K562 (cell line): ENCODE results near the gene GPRIN1. TPM values are rescaled to one million over a fixed set of nuclear protein-coding genes. Genes with fewer than 3 reads are reported as not detected.
A peak's percentile ranks its signal among the peaks of the same experiment; 100 is the strongest.

Experiments used
- ATAC-seq: fragments of 200-7000 bp; cut with Tn5 transposase; 3 replicates; pipeline ENCODE4 v1.9.1; 2020; ENCODE audit warnings: moderate library complexity
- BruUV-seq: library from RNA; stranded (reverse); fragments of 400-500 nt; replicated peaks from 2 replicates; lab custom pipeline; 2021; lab: Mats Ljungman, UMichigan
- CTCF ChIA-PET: fragments of 300-600 bp; formaldehyde crosslinking; extraction: SDS; loops from one replicate; lab custom pipeline; 2021; ENCODE audit warnings: low intra/inter-chr PET ratio; lab: Yijun Ruan, JAX
- POLR2A ChIA-PET: fragments of 300-600, 350-650 bp; sonication (Branson Sonifier 250); formaldehyde crosslinking; extraction: SDS; loops from one replicate; lab custom pipeline; 2021; ENCODE audit warnings: antibody characterized with exemption, inconsistent platforms; lab: Yijun Ruan, JAX
- DNase-seq, 4 experiments: peaks; one replicate each; pipeline versions ENCODE4 v3.0.0 to v3.0.0-alpha.2; 2011 to 2018; ENCODE audit warnings: low spot score in 3 of 4, mixed read lengths in 3 of 4; ENCODE audit errors: extremely low read depth in 1 of 4
- FAIRE-seq: peaks from 2 replicates; lab custom pipeline; 2011; peaks lifted over from hg19 to GRCh38; lab: Jason Lieb, UNC
- H2AFZ ChIP-seq: 2 replicates; pipeline ENCODE4 v1.6.0; 2011; ENCODE audit warnings: low read depth, low read length, control low read depth, inconsistent platforms
- H3K27ac ChIP-seq: fragments of 200-600 bp; 3 replicates; pipeline ENCODE4 v1.8.0; 2011; ENCODE audit warnings: low read depth, mild to moderate bottlenecking, control low read depth, inconsistent platforms, low read length, moderate library complexity, mixed read lengths; ENCODE audit errors: extremely low read depth
- H3K27me3 ChIP-seq, 2 experiments: fragments of 300-600 bp in 1 of 2; 2 replicates in 1 of 2; 3 replicates in 1 of 2; pipeline versions ENCODE4 v1.6.0 to v1.8.0; 2011; ENCODE audit warnings: inconsistent platforms in 2 of 2, low read length in 2 of 2, mild to moderate bottlenecking in 1 of 2, mixed read lengths in 1 of 2, moderate library complexity in 1 of 2; ENCODE audit not compliant: control insufficient read depth in 2 of 2, insufficient read depth in 2 of 2
- H3K36me3 ChIP-seq: fragments of 300-600 bp; 3 replicates; pipeline ENCODE4 v1.8.0; 2011; ENCODE audit warnings: mild to moderate bottlenecking, low read length, inconsistent platforms; ENCODE audit not compliant: control insufficient read depth, insufficient read depth
- H3K4me1 ChIP-seq, 2 experiments: fragments of 200-600 bp in 1 of 2; replicated peaks in 1 of 2; 2 replicates in 1 of 2; 3 replicates in 1 of 2; pipeline versions ENCODE4 v1.5.1 to v1.8.0; 2011; ENCODE audit warnings: inconsistent platforms in 2 of 2, low read length in 2 of 2, mild to moderate bottlenecking in 1 of 2, mixed read lengths in 1 of 2, moderate library complexity in 1 of 2; ENCODE audit not compliant: control insufficient read depth in 2 of 2, insufficient read depth in 2 of 2
- H3K4me2 ChIP-seq: 2 replicates; pipeline ENCODE4 v1.6.1; 2011; ENCODE audit warnings: low read length, control low read depth, inconsistent platforms, mixed read lengths; ENCODE audit not compliant: insufficient read depth
- H3K4me3 ChIP-seq: fragments of 200-600 bp; sonication (generic), shearing (Covaris generic); 2 replicates; pipeline ENCODE4 v1.5.1; 2016; ENCODE audit warnings: control low read depth, inconsistent platforms
- H3K79me2 ChIP-seq: fragments of 200-600 bp; 3 replicates; pipeline ENCODE4 v1.8.0; 2011; ENCODE audit warnings: low read length, inconsistent platforms; ENCODE audit not compliant: control insufficient read depth, insufficient read depth
- H3K9ac ChIP-seq, 2 experiments: 2 replicates each; pipeline versions ENCODE4 v1.6.0 to v1.6.1; 2011; ENCODE audit warnings: low read depth in 2 of 2, low read length in 2 of 2, control low read depth in 1 of 2, inconsistent platforms in 1 of 2, mild to moderate bottlenecking in 1 of 2, mixed read lengths in 1 of 2; ENCODE audit not compliant: insufficient read depth in 1 of 2
- H3K9me1 ChIP-seq: one replicate; pipeline ENCODE4 v1.6.0; 2011; ENCODE audit warnings: inconsistent platforms, mild to moderate bottlenecking, low read length, moderate library complexity; ENCODE audit not compliant: control insufficient read depth, insufficient read depth
- H3K9me3 ChIP-seq: replicated peaks from 2 replicates; pipeline ENCODE4 v1.5.1; 2011; ENCODE audit warnings: low read depth, low read length, inconsistent platforms; ENCODE audit not compliant: control insufficient read depth, insufficient read depth
- H4K20me1 ChIP-seq: replicated peaks from 2 replicates; pipeline ENCODE4 v1.6.1; 2011; ENCODE audit warnings: low read length, inconsistent platforms, mixed read lengths; ENCODE audit not compliant: control insufficient read depth, insufficient read depth
- CGGBP1 ChIP-seq: fragments of 250-450 bp; sonication (Bioruptor Pico); IDR thresholded peaks from 2 replicates; pipeline ENCODE4 v1.9.0; 2021; ENCODE audit warnings: mild to moderate bottlenecking
- HMG20B ChIP-seq: fragments of 250-450 bp; sonication (Bioruptor Pico); IDR thresholded peaks from 2 replicates; pipeline ENCODE4 v1.5.0; 2021; ENCODE audit warnings: mild to moderate bottlenecking
- MCM5 ChIP-seq: fragments of 450-650 bp; IDR thresholded peaks from 2 replicates; pipeline ENCODE4 v1.6.1; 2016; ENCODE audit warnings: low read depth
- PML ChIP-seq: IDR thresholded peaks from 2 replicates; pipeline ENCODE4 v1.6.1; 2012; ENCODE audit warnings: low read length, inconsistent platforms
- PTRF ChIP-seq: fragments of 450-650 bp; IDR thresholded peaks from 2 replicates; pipeline ENCODE4 v1.6.1; 2016; ENCODE audit warnings: mild to moderate bottlenecking, missing genetic modification characterization, missing compliant biosample characterization
- RBM34 ChIP-seq: fragments of 200-400 bp; formaldehyde crosslinking; IDR thresholded peaks from 2 replicates; pipeline ENCODE4 v1.6.1; 2018; ENCODE audit warnings: low read length, borderline replicate concordance; ENCODE audit not compliant: insufficient read depth
- RUNX1 ChIP-seq: sonication (generic); IDR thresholded peaks from 2 replicates; pipeline ENCODE4 v1.6.1; 2016; ENCODE audit warnings: antibody characterized with exemption, low read depth
- ZNF3 ChIP-seq: fragments of 250-450 bp; sonication (Bioruptor Pico); IDR thresholded peaks from 2 replicates; pipeline ENCODE4 v1.5.0; 2021; ENCODE audit warnings: mild to moderate bottlenecking, moderate library complexity
- ZNF316 ChIP-seq: fragments of 450-650 bp; IDR thresholded peaks from 2 replicates; pipeline ENCODE4 v1.6.1; 2016
- ZNF764 ChIP-seq: fragments of 250-450 bp; sonication (Bioruptor Pico); IDR thresholded peaks from 2 replicates; pipeline ENCODE4 v1.4.0; 2020; ENCODE audit warnings: low read depth, mild to moderate bottlenecking, moderate library complexity
- ZNF778 ChIP-seq: fragments of 450-650 bp; formaldehyde crosslinking; IDR thresholded peaks from 2 replicates; pipeline ENCODE4 v1.4.0; 2020; ENCODE audit warnings: mild to moderate bottlenecking, moderate library complexity
- WGBS: fragments of 100-300 bp; shearing (Covaris generic); methylation state at CpG from one replicate; pipeline ENCODE4 v1.1.6; 2016; ENCODE audit warnings: low coverage, mixed read lengths; ENCODE audit not compliant: insufficient coverage; ENCODE audit errors: missing lambda C conversion rate; 5-methylcytosine and 5-hydroxymethylcytosine counted together
- in situ Hi-C: fragments of 300-500 bp; cut with MboI; formaldehyde crosslinking; loops from 4 replicates; pipeline ENCODE4 v1.15.0; 2018; ENCODE audit warnings: inconsistent platforms, mixed read lengths
- intact Hi-C: fragments of 100-400 bp; cut with micrococcal nuclease; formaldehyde crosslinking; loops from 2 replicates; pipeline ENCODE4 v1.14.2; 2022
- polyA plus RNA-seq, 8 experiments: library from polyadenylated mRNA; depleted of rRNA in 4 of 8; stranded (reverse) in 5 of 8; unstranded in 3 of 8; fragments of >200 nt; fragmentation: Nextera tagmentation in 2 of 8; fragmentation: Illumina TruSeq in 1 of 8; extraction: Ambion mirVana in 2 of 8; extraction: Trizol in 1 of 8; gene quantifications; 2 replicates each; pipeline versions ENCODE4 v1.2.1 to v1.2.3, GENCODE V29; 2011 to 2014; ENCODE audit warnings: inconsistent platforms in 1 of 8, missing spikeins in 1 of 8
- total RNA-seq, 7 experiments: library from RNA; depleted of rRNA in 6 of 7; stranded (reverse); fragments of >200 nt in 6 of 7; fragmentation: Illumina TruSeq in 2 of 7; extraction: Trizol in 2 of 7; gene quantifications; 2 replicates each; pipeline versions ENCODE4 v1.2.1 to v1.2.3, GENCODE V29; 2011 to 2021; ENCODE audit warnings: low replicate concordance in 1 of 7
- TF ChIP-seq, protein P1 (sequence below): fragments of 450-650 bp; IDR thresholded peaks from 2 replicates; pipeline ENCODE4 v1.6.1; 2018; ENCODE audit not compliant: partially characterized antibody

Gene GPRIN1
- total and polyA plus RNA-seq, 9 of the 15 experiments (the other 6 are each of a cell fraction or from before 2014, with no cell fraction given) = 0.15 to 11.6 (median 4.4) TPM

- ATAC-seq (no peak), FAIRE-seq (peak; percentile 67), DNase-seq (peak in 1 of 4 experiments; percentile 38)
- intact Hi-C loops (loop anchor here (10.0 kb wide), 1 partner anchor 69 kb away; no protein-coding TSS in a partner anchor), in situ Hi-C loops (no loop called here)
- H3K4me1 ChIP-seq = peaks cover 35 to 62% of the 10 kb centered on the region in 2 experiments
- no TSS peak for BruUV-seq
- H3K79me2 ChIP-seq = peaks cover 19% of the 10 kb centered on the region
- no peaks in the 10 kb centered on the region for H3K9me3 ChIP-seq
- H3K27me3 ChIP-seq = 0 out of 5 replicates have a peak, but pooled peaks cover 0 to 3% of the 10 kb centered on the region in 2 experiments
- peak overlapping the region in 1 of 2 experiments; percentile 69; a peak in 1 of 4 replicates for H3K9ac ChIP-seq
- H3K4me2 ChIP-seq = no peak overlapping the region
- ChIA-PET CTCF (no interaction called here), POLR2A (no interaction called here)
- peaks cover 4% of the 10 kb centered on the region; the same call in 1 of the 2 replicates for H4K20me1 ChIP-seq
- H3K36me3 ChIP-seq = no peaks in the 10 kb centered on the region
- H3K4me3 ChIP-seq = no peak overlapping the region
- no peaks in the 10 kb centered on the region for H3K9me1 ChIP-seq
- whole genome bisulfite sequencing = 27% methylated on average over 9 of the region's 9 CpGs
- H2AFZ ChIP-seq = peak overlapping the region; percentile 62; the same call in 1 of the 2 replicates
- H3K27ac ChIP-seq = no peak overlapping the region
- TF ChIP-seq RUNX1 = no peak
Observed at GRCh38 chr5:176644294-176644693, 34.3 kb upstream of the GPRIN1 start.

GRCh38 chr5:176643491-176644219, 33.7 kb upstream of the GPRIN1 start:
- peaks cover 4% of the 10 kb centered on the region; the same call in 1 of the 2 replicates for H4K20me1 ChIP-seq
- peak overlapping the region in 1 of 2 experiments; percentile 69; a peak in 1 of 4 replicates for H3K9ac ChIP-seq
- FAIRE-seq (no peak), ATAC-seq (no peak), DNase-seq (no peak)
- in situ Hi-C loops (no loop called here), intact Hi-C loops (loop anchor here (10.0 kb wide), 1 partner anchor 69 kb away; no protein-coding TSS in a partner anchor)
- H3K79me2 ChIP-seq = peaks cover 13% of the 10 kb centered on the region
- no peaks in the 10 kb centered on the region for H3K36me3 ChIP-seq
- H3K4me3 ChIP-seq = no peak overlapping the region
- no peaks in the 10 kb centered on the region for H3K9me3 ChIP-seq
- H3K4me2 ChIP-seq = no peak overlapping the region
- H3K27ac ChIP-seq = no peak overlapping the region
- H3K4me1 ChIP-seq = peaks cover 31 to 56% of the 10 kb centered on the region in 2 experiments
- WGBS = 75% methylated on average over 9 of the region's 11 CpGs
- ChIA-PET POLR2A (no interaction called here), CTCF (no interaction called here)
- H2AFZ ChIP-seq = 0 out of 2 replicates have a peak overlapping the region, but pooled peaks have one; percentile 62
- 0 out of 5 replicates have a peak, but pooled peaks cover 0 to 6% of the 10 kb centered on the region in 2 experiments for H3K27me3 ChIP-seq
- no peaks in the 10 kb centered on the region for H3K9me1 ChIP-seq
- no TSS peak for BruUV-seq
- TF ChIP-seq, protein P1, sequence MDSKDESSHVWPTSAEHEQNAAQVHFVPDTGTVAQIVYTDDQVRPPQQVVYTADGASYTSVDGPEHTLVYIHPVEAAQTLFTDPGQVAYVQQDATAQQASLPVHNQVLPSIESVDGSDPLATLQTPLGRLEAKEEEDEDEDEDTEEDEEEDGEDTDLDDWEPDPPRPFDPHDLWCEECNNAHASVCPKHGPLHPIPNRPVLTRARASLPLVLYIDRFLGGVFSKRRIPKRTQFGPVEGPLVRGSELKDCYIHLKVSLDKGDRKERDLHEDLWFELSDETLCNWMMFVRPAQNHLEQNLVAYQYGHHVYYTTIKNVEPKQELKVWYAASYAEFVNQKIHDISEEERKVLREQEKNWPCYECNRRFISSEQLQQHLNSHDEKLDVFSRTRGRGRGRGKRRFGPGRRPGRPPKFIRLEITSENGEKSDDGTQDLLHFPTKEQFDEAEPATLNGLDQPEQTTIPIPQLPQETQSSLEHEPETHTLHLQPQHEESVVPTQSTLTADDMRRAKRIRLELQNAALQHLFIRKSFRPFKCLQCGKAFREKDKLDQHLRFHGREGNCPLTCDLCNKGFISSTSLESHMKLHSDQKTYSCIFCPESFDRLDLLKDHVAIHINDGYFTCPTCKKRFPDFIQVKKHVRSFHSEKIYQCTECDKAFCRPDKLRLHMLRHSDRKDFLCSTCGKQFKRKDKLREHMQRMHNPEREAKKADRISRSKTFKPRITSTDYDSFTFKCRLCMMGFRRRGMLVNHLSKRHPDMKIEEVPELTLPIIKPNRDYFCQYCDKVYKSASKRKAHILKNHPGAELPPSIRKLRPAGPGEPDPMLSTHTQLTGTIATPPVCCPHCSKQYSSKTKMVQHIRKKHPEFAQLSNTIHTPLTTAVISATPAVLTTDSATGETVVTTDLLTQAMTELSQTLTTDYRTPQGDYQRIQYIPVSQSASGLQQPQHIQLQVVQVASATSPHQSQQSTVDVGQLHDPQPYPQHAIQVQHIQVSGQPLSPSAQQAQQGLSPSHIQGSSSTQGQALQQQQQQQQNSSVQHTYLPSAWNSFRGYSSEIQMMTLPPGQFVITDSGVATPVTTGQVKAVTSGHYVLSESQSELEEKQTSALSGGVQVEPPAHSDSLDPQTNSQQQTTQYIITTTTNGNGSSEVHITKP = no peak
- no peak for TF ChIP-seq ZNF778 (CRISPR knock-in tag)
- TF ChIP-seq HMG20B (CRISPR knock-in tag) = no peak
- no peak for TF ChIP-seq ZNF316
- no peak for TF ChIP-seq ZNF3 (CRISPR knock-in tag)
- TF ChIP-seq ZNF764 (CRISPR knock-in tag) = no peak
- no peak for TF ChIP-seq PML
- no peak for TF ChIP-seq RBM34
- no peak for TF ChIP-seq CGGBP1 (CRISPR knock-in tag)
- no peak for TF ChIP-seq MCM5
- TF ChIP-seq PTRF = no peak
